AG10803 (cell line): ENCODE data around the gene CNTNAP2.

Experiments used
- DNase-seq: peaks from one replicate; pipeline ENCODE4 v3.0.0; 2010; ENCODE audit warnings: low read depth
- H3K4me3 ChIP-seq: 2 replicates; pipeline ENCODE4 v1.5.1; 2011; ENCODE audit warnings: mild to moderate bottlenecking, low read length, control low read depth
- TF ChIP-seq, protein P1 (sequence below): conservative IDR thresholded peaks from 2 replicates; pipeline ENCODE4 v1.5.1; 2011; ENCODE audit warnings: mild to moderate bottlenecking, low read length, control low read depth, inconsistent platforms

Gene CNTNAP2

GRCh38 chr7:148172920-148173319, 2056.3 kb downstream of the CNTNAP2 start:
- TF ChIP-seq, protein P1, sequence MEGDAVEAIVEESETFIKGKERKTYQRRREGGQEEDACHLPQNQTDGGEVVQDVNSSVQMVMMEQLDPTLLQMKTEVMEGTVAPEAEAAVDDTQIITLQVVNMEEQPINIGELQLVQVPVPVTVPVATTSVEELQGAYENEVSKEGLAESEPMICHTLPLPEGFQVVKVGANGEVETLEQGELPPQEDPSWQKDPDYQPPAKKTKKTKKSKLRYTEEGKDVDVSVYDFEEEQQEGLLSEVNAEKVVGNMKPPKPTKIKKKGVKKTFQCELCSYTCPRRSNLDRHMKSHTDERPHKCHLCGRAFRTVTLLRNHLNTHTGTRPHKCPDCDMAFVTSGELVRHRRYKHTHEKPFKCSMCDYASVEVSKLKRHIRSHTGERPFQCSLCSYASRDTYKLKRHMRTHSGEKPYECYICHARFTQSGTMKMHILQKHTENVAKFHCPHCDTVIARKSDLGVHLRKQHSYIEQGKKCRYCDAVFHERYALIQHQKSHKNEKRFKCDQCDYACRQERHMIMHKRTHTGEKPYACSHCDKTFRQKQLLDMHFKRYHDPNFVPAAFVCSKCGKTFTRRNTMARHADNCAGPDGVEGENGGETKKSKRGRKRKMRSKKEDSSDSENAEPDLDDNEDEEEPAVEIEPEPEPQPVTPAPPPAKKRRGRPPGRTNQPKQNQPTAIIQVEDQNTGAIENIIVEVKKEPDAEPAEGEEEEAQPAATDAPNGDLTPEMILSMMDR: no peak
- DNase-seq: no peak
- H3K4me3 ChIP-seq: no peak overlapping the region

- TF ChIP-seq, protein P1: no peak
- no peak for DNase-seq
- H3K4me3 ChIP-seq: no peak overlapping the region
Measured at GRCh38 chr7:148173369-148173768, 2056.8 kb downstream of the CNTNAP2 start.

GRCh38 chr7:148174376-148174775, 2057.8 kb downstream of the CNTNAP2 start:
- no peak overlapping the region for H3K4me3 ChIP-seq
- DNase-seq: no peak
- TF ChIP-seq, protein P1: no peak

DNA sequence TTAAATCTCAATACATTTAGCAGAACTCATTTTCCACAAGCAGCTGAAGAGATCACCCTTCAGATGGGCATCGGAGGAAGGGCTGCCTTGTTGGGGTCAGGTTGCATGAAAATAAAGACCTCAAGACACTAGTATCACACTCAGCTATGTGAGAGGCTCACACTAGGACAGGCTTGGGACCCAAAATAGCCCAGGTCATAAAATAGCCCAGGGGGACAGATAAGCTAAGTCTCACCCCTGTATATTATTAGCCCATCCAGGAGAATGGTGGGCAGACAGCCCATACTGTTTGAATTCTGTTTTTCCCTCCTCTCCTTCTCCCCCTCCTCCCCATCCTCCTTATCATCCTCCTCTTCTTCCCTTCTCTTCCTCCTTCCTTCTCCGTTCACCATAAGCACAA, 2058.9 kb downstream of the CNTNAP2 start:
- DNase-seq: no peak
- no peak overlapping the region for H3K4me3 ChIP-seq
- TF ChIP-seq, protein P1: no peak

- TF ChIP-seq, protein P1: no peak
- DNase-seq: no peak
- H3K4me3 ChIP-seq: no peak overlapping the region
Measured at GRCh38 chr7:148177972-148178371, 2061.4 kb downstream of the CNTNAP2 start.

DNA sequence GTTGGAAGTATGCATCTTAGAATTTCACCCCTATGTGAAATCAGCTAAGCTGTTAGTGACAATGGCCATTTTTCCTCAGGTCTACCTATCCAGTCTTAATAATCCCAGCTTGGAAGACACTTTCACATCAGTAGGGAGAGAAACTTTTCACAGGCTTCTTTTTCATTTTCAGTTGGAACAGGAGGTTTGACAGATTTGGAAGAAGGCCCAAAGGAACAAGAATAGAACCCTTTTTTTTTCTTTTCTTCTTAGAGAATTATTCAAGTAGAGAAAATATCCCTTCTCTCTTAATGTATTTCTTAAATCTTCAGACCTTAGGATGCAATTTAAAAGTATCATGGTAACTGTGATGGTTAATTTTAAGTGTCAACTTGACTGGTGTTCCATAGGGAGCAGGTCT, 2063.5 kb downstream of the CNTNAP2 start:
- H3K4me3 ChIP-seq: no peak overlapping the region
- DNase-seq: no peak
- TF ChIP-seq, protein P1: no peak

DNA sequence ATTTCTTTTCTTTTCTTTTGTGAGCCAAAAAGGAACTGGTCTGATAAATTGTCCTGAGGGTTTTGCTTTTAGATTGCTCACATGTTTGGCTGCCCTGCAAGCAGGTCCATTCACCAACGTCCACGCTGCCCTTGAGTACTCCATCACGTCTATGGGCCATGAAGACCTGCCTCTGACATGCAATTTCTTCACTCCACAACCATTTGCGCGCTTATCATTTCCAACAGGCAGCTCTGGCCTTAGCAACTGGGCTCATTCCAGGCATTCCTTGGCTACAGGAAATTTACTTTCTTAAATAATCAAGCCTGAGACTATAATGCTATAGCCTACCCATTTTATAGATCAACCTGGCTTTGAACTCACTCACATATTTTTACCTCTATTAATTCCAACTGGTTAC, 2065.7 kb downstream of the CNTNAP2 start:
- DNase-seq: peak; percentile 2
- TF ChIP-seq, protein P1: no peak
- no peak overlapping the region for H3K4me3 ChIP-seq
